Ishikawa (cell line): Measurements from ENCODE around the gene TOP2A.

Experiments used
- FOXM1 ChIP-seq: IDR thresholded peaks from 2 replicates; pipeline ENCODE4 v1.6.1; 2012; ENCODE audit warnings: low read depth, borderline replicate concordance
- NFIC ChIP-seq: IDR thresholded peaks from 2 replicates; pipeline ENCODE4 v1.6.1; 2012
- RAD21 ChIP-seq: IDR thresholded peaks from 2 replicates; pipeline ENCODE4 v1.6.1; 2012; ENCODE audit warnings: low read depth
- YY1 ChIP-seq: IDR thresholded peaks from 2 replicates; pipeline ENCODE4 v1.6.1; 2012; ENCODE audit warnings: low read depth
- TF ChIP-seq, protein P1 (sequence below): IDR thresholded peaks from 2 replicates; pipeline ENCODE4 v1.6.1; 2012; ENCODE audit warnings: low read depth, mild to moderate bottlenecking
- TF ChIP-seq, protein P2 (sequence below): IDR thresholded peaks from 2 replicates; pipeline ENCODE4 v1.6.1; 2012

DNA sequence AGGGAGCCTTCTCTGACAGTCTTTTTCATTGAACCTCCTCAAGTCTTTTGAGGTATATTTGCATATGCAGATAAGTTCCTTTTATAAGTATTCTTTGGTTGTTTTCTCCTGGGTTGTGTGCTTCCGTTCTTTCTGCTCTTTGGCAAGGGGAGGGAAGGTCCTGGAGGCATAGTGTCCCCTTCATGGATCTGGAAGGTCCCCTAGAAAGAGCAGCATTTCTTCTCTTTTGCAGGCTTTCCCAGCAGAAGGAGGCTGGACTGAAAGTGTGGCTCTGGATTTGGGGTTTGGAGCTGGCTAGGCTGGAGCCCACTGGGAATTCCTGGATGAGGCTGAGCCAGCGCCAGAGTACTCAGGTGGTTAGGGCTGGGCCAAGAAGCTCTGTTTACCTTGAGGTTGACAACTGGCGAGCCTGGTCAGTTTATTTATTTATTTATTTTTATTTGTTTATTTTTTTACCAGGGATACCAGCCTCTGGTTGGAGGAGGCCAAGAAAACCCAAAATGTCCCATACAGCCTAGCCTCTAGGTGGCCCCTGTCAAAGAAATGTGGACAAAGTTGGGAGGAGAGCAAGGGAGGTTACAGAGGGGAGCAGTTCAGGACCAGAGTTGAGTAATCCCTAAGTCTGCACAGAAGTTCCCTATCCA is 5.4 kb upstream of the TOP2A start:
- TF ChIP-seq NFIC (no peak), YY1 (no peak), FOXM1 (no peak), RAD21 (no peak)
- TF ChIP-seq, protein P1, sequence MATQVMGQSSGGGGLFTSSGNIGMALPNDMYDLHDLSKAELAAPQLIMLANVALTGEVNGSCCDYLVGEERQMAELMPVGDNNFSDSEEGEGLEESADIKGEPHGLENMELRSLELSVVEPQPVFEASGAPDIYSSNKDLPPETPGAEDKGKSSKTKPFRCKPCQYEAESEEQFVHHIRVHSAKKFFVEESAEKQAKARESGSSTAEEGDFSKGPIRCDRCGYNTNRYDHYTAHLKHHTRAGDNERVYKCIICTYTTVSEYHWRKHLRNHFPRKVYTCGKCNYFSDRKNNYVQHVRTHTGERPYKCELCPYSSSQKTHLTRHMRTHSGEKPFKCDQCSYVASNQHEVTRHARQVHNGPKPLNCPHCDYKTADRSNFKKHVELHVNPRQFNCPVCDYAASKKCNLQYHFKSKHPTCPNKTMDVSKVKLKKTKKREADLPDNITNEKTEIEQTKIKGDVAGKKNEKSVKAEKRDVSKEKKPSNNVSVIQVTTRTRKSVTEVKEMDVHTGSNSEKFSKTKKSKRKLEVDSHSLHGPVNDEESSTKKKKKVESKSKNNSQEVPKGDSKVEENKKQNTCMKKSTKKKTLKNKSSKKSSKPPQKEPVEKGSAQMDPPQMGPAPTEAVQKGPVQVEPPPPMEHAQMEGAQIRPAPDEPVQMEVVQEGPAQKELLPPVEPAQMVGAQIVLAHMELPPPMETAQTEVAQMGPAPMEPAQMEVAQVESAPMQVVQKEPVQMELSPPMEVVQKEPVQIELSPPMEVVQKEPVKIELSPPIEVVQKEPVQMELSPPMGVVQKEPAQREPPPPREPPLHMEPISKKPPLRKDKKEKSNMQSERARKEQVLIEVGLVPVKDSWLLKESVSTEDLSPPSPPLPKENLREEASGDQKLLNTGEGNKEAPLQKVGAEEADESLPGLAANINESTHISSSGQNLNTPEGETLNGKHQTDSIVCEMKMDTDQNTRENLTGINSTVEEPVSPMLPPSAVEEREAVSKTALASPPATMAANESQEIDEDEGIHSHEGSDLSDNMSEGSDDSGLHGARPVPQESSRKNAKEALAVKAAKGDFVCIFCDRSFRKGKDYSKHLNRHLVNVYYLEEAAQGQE, result no peak
- TF ChIP-seq, protein P2, sequence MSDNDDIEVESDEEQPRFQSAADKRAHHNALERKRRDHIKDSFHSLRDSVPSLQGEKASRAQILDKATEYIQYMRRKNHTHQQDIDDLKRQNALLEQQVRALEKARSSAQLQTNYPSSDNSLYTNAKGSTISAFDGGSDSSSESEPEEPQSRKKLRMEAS, result no peak
